NOMO-1 treated with dmso at 0.1 percent for 144 hours (cell line): ENCODE data around the gene CNBD2.
"Not testable (repeated sequence)": the region's sequence is repeated elsewhere in the genome, so short reads cannot be mapped to it uniquely, and the experiment has no call there.

ENCODE experiments used
- DNase-seq: peaks from one replicate; lab custom pipeline; 2025; ENCODE audit not compliant: unreplicated experiment; lab: John Stamatoyannopoulos, UW

The CNBD2 gene

DNA sequence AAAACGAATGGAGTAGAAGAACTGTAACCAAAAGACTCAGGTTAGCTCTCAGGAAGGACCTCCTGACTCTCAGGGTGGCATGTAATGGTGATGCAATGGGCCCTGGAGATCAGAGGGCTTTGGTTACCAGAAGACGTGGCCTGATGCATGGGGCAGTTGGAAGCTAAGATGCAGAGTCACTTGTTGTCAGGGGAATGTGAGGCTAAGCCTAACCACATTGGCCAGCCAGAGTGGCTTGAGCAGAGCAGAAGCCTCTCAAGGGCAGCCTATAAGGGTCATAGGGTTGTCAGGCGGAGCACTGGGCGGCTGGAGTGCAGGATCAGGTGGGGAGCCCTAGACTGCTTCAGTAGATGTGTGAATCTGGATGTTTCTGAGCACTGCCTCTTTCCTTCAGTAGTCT lies 5.9 kb downstream of the CNBD2 start:
- DNase-seq: no peak

DNA sequence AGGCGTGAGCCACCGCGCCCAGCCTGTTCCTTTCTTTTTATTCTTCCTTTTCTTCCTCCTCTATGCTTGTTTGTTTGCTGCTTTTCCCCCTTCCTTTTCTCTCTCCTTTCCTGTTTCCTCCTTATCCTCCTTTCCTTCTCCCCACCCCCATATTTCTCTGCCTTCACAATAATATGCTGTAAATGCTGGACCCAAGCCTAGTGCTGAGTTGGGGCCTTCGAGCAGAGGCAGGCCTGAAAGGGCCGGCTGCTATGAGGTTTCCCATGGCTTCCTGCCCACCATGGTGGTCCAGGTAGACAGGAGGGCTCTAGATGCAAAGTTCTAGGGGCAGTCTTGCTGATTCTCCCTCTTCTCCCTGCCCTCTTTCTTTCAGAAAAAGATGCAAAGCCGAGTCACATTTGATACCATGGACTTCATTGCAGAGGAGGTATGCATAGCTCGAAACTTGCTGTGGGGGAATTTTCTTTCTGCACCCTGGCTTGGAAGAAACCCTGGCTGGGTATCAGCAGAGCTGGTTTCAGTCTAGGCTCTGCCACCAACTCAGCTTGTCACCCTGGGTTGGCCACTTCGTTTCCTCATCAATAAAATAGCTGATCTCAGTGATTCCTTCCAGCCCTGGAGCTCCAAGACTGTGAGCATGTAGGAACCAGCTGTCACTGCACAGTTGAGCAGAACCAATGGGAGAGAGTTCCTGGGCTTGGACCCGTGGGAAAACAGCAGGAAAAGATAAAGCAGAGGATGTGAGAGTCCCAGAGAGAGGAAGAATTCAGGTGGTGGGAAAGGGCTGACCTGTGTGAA lies 7.4 kb downstream of the CNBD2 start:
- no peak for DNase-seq

DNA sequence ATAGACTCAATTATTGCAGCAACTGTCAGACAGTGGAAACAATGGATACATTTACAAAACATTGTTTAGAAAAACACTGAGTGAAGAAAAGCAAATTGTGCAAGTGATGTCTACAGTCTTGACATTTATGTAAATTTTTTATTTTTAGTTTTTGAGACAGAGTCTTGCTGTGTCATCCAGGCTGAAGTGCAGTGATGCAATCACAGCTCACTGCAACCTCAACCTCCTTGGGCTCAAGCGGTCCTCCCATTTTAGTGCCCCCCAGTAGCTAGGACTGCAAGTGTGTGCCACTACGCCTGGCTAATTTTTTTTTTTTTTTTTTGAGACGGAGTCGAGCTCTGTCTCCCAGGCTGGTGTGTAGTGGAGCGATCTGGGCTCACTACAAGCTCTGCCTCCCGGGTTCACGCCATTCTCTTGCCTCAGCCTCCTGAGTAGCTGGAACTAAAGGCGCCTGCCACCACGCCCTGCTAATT lies 9.7 kb downstream of the CNBD2 start:
- DNase-seq: peak; percentile 35

DNA sequence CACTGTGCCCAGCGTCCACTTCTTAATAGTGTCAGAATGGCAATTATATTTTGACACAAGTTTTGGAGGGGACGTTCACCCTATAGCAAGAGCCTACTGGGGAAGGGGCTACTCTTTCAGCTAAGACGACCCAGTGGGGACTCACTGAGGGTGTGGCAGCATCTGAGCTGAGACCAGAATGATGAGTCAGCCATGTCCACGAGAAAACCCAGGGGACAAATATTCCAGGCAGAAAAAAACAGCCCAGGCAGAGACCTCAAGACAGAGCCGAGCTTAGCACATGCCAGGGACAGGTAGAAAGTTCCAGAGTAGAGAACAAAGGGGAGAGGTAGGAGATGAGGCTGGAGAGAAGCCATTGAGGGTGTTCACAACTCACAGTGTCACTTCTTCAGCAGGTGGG lies 11.2 kb downstream of the CNBD2 start:
- no peak for DNase-seq

DNA sequence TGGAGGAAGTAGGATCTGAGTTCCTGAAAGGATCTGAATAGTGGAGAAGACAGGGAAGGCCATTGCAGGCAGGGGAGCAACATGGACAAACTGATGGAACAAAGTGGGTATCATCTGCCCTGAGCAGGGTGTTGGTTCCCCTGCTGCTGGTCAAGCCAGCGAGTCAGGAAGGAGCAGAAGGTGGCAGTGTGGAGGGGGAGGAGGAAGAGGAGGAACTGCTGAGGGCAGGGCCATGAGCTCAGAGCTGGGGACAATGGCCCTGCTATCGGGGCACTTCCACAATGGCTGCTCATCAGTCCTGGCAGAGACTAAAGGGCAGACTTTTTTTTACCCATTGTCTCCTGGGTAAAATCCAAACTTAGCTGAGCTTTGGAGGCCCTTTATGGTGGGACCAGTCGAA lies 13.6 kb downstream of the CNBD2 start:
- peak; percentile 2 for DNase-seq

DNA sequence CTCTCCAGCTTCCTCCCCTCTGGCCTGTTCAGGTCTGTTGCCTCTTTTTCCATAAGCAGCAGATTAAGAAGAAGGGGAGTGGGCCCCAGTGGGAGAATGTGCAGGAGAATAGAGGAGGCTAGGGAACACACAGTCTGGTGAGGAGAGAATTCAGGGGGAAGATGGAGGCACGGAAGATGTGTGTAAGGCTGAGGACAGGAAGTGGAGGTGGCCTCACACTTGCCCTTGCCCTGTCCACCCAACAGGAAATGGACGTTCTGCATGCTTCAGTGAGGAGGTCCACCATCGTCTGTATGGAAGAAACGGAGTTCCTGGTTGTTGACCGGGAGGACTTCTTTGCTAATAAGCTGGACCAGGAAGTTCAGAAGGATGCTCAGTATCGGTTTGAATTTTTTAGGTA lies 16.0 kb downstream of the CNBD2 start:
- DNase-seq: no peak

DNA sequence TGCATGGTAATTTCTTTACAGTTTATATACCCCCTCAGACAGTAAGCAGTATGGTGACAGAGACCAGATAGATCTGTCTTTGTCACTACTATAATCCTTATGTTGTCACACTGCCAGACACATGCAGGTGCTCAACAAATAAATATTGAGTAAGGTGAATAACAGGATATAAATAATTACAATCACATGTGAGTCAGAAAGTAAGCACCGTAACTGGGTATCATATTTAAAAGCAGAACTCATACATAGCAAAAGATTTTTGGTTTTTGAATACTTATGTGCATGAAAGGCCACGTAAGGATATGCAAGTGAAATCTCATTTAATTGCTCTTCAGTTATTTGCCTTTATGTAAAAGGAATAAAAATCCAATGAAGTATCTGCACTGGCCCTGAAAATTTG lies 17.4 kb downstream of the CNBD2 start:
- DNase-seq: no peak

DNA sequence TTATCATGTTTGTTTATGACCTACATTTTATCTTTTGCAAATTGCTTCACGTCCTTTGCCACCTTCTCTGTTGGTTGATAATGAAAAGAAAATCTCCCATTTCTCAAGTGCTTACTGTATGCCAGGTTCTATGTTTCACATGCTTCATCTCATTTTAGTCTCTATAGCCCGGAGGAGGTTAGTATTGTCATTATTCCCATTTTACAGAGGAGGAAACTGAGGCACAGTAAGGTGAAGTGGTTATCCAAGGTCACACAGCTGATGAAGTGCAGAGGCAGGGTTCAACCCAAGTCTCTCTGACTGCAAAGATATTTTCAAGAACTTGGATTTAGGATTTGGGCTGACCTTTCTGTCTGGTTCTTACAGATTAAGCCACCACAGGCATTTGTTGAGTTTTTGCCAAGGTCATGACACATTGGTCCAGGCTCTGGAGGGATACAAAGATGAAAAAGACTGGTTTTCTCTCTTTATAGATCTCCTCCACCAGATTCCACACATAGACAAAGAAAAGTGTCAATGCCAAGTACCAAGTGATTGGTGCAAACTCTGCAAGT lies 20.6 kb downstream of the CNBD2 start:
- DNase-seq: no peak

DNA sequence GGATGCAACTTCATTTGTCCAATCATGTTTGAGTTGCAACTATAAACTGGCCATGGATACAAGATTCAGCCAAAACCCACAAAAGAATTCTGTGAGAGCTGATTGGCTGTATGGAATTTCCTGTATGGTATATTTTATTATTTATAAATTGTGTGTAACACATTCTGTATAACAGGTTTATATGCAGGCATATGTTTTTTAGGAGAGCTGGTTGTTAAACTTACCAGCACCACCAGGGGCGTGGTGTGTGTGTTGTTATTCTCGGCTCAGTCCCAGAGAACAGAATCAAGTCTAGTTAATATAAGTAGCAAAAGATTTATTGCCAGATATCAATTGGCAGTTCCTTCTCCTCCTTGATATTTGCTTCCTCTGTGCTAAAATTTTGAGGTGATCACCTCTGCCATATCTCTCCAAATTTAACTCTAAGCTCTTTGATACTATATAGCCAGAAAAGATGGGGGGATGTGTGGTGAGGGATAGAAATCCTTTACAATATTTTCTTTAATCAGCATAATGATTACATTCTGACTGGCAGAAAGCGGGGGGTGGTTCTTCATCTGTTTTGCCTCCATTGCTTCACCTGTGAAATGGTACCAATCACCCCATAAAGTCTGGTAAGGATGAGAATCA lies 22.9 kb downstream of the CNBD2 start:
- no peak for DNase-seq

DNA sequence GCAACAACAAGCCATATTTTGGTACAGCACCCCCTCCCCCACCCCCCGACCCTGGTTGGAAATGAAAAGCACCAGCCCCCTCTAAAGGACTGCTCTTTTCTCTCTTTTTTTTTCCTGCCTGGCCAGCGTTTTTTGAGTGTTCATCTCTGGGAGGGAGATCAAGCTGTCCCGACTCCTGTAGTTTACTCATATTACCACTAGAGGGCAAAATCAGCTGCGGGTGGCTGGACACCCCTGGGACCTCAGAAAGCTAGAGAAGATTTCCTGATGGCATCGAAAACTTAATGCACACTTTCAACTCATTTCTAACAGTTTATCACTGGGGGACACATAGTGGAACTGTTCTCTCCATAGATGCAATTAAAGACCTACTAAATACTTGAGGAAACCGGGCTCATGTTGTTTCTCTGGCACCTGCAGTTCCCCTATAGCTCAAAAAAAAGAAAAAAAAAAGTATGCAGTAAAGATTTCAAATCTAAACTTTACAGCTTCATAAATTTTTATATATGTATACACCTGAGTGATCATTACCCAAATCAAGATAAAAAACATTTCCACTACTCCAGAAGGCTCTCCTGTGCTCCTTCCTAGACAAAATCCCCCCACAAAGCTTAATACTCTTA lies 24.4 kb downstream of the CNBD2 start:
- peak; percentile 25 for DNase-seq

DNA sequence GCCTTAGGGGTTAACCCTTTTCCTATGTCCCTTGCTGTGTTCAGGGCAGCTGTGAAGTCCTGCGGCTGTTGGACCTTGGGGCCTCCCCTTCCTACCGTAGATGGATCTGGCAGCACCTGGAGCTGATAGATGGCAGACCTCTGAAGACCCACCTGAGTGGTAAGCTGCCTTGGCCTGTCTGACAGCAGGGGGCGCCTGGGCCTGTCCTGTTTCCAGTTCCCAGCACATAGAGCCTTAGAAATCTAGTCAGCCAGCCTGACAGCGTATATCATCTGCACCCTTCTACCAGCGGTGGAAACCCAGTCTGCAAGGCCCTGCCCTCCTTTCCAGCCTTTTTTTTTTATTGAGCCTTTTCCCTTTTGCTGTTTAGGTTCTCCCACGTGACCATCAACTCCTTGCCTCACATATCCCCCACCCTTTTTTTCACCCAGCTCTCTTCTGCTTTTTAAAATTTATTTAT lies 26.6 kb downstream of the CNBD2 start:
- DNase-seq: peak; percentile 35

DNA sequence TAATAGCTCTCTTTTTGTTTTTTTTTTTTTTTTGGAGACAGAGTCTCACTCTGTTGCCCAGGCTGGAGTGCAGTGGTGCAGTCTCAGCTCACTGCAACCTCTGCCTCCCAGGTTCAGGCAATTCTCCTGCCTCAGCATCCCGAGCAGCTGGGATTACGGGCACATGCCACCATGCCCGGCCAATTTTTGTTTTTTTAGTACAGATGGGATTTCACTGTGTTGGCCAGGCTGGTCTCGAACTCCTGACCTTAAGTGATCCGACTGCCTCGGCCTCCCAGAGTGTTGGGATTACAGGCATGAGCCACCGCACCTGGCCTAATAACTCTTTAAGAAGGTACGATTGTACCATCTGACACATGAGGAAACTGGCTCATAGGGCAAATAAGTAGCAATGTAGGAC lies 28.1 kb downstream of the CNBD2 start:
- DNase-seq: not testable (repeated sequence)

DNA sequence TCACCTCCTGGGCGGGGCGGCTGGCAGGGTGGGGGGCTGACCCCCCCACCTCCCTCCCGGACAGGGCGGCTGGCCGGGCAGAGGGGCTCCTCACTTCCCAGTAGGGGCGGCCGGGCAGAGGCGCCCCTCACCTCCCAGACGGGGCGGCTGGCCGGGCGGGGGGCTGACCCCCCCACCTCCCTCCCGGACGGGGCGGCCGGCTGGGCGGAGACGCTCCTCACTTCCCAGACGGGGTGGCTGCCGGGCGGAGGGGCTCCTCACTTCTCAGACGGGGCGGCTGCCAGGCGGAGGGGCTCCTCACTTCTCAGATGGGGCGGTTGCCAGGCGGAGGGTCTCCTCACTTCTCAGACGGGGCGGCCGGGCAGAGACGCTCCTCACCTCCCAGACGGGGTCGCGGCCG lies 32.9 kb downstream of the CNBD2 start:
- DNase-seq: not testable (repeated sequence)

DNA sequence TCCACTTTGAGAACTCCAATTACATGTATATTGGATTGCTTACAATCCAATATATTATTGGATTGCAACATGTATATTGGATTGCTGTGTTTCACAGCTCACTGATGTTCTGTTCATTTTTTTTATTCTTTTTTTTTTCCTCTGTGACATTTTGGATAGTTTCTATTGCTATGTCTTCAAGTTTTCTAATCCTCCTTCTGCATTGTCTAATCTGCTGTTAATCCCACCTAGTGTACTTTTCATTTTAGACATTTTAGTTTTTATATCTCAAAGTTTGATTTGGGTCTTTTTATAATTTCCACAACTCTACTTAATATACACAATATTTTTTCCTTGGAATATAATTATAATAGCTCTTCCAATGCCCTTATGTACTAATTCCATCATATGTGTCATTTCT lies 34.5 kb downstream of the CNBD2 start:
- no peak for DNase-seq

DNA sequence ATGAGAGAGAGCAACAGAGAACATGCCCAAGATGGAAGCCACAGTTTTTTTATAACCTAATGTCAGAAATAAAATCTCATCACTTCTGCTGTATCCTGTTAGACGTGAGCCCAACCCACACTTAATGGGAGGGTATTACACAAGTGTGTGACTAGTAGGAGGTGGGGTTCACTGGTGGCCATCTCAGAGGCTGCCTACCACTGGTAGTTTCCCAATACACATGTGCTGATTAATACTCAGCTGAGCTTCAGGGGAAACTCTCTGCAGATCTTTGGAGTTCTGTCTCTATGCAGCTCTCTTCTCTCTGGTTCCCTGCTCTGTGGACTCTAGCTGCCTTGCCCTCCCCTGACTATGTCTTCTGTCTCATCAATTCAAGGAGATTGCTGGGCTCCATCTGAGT lies 35.7 kb downstream of the CNBD2 start:
- DNase-seq: peak; percentile 16

DNA sequence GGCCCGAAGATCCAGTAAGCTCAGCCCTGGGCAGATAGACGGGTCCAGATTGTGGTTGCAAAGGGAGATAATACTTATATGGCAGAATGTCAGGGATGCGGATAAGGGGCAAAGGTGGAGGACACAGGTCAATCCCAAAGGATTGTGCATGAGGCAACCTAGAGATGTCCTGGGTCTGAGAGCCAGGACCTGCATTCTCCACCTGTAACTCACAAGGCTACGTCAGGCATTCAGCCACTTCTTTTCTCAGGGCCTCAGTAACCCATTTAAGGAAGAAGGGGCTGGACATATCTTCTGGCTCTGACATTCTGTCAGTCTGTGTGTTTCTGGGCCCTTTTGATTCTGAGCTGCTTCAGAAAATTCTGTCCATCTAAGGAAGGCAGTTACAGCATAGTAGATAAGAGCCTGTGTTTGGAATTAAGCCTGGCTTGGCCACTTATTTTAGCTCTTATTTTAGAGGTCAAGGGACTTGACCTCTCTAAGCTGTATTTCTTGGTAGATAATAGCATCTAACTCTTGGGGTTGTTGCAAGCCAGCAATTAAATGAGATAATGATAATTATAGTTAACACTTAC lies 40.2 kb downstream of the CNBD2 start:
- no peak for DNase-seq

DNA sequence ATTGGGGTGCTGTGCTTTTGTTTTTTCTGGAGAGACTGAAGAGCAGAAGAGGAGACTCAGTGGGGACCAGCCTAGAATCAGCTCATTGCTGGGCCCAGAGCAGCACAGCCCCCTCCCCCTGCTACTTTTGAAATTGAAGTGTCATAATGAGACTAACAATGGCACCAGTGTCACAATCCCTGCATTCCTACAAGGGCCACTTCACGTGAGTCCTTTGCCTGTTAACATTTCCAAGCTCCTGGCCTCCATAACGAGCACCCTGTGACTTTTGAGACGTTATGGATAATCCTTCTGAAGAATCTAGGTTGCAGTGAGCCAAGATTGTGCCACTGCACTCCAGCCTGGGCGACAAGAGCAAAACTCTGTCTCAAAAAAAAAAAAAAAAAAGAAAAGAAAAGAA lies 41.7 kb downstream of the CNBD2 start:
- DNase-seq: no peak

DNA sequence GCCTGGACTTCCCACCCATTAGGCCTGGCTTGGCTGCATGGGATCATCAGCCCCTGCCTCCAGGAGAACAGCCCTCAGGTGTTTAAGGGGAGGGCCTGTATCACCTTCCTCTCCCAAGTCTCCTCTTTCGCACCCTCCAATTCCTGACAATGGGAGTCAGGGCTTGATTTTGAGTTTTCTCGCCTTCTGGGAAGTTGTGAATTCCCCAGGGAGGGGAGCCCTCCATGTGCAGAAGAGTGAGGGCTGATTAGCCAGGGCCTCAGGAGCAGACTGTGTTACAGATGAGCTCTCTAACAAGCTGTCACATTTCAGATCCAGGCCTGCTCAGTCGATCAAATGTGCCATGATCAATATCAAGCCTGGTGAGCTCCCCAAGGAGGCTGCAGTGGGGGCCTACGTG lies 42.4 kb downstream of the CNBD2 start:
- DNase-seq: no peak

DNA sequence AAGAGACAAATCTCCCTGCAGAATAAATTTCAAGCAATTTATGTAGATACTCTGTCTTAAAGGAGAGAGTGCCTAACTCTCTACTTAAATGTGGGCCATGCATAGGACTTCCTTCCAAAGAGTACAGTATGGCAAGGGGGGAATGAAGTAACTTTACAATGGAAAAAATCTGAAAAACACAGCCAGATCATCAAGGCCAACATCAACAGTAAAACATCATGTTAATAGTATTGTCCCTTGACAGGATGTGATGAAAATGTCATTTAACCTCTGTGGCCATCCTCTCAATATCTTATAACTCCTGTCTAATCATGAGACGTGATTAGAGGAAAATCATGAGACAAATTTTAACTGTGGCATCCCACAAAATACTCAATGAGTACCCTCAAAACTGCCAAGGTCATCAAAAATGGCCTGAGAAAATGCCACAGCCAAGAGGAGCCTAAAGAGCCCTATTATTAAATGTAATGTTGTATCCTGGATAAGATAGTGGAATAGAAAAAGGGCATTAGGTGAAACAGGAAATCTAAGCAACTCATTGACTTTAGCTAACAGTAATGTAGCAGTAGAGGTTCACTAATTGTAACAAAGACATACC lies 47.5 kb downstream of the CNBD2 start:
- no peak for DNase-seq

DNA sequence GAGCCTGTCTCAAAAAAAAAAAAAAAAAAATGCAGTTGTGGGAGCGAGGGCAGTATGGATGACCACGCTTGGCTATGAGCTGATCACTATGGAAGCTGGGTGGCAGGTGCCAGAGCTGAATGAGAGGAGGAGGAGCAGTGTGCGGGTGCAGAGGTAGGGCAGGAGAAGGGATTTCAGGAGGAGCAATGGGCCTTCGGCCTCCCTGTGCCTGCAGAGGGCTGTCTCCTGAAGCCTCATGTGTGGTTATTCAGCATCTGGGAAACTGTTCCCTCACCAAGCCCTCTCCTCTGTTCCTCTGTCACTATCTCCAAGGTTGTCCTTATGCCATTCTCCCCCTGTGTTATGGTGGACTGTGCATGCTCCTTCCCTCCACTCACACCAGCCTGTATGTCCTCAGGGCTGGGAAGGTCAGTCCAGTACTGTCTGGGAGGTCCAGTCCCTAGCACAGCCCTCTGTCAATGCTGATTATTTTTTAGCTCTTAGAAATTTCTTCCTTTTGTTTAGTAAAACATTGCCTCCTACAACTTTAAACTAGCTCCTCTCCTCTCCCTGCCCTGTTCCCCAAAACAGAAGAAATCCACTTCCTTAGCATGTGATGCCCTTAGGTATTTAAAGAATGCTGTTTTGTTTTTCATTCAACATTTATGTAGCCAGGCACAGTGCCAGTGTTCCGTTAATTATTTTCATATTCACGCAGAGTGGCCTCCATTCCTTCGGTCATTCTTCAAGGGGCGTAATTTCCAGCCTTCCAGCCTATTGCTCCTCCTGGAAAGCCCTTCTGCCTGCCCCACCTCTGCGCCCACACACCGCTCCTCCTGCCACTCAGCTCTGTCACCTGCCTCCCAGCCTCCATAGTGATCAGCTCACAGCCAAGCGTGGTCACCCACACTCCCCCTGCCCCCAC lies 48.9 kb downstream of the CNBD2 start:
- DNase-seq: no peak
